Occipital lobe (tissue), 2 donors: ENCODE data around the gene EXOSC3. TPM values are rescaled to one million over a fixed set of nuclear protein-coding genes. Genes with fewer than 3 reads are reported as not detected.

Source experiments
- DNase-seq: peaks from one replicate; lab custom pipeline; 2025; lab: John Stamatoyannopoulos, UW
- total RNA-seq: library from RNA; depleted of rRNA; stranded (reverse); fragments of >200 nt; gene quantifications from one replicate; pipeline ENCODE4 v1.2.3, GENCODE V29; 2014

EXOSC3 gene
- total RNA-seq, 1 donor from 2014 or later: 74.9 TPM

GRCh38 chr9:37732952-37733351 lies 51.9 kb downstream of the EXOSC3 start:
- no peak for DNase-seq

GRCh38 chr9:37732086-37732741 lies 52.6 kb downstream of the EXOSC3 start:
- no peak for DNase-seq

- DNase-seq: no peak
Measured at GRCh38 chr9:37730839-37731238, 54.0 kb downstream of the EXOSC3 start.

GRCh38 chr9:37730256-37730655 lies 54.6 kb downstream of the EXOSC3 start:
- no peak for DNase-seq

Other genes with a start within 250 kb of the EXOSC3 start
- gene FBXO10, start 208.7 kb downstream of the EXOSC3 start, total RNA-seq: 9.2 TPM
- 59.1 TPM for gene TOMM5, start 192.5 kb downstream of the EXOSC3 start, total RNA-seq
- 0.62 TPM for gene FRMPD1, start 134.1 kb downstream of the EXOSC3 start, total RNA-seq
- 4.8 TPM for gene TRMT10B, start 31.3 kb downstream of the EXOSC3 start, total RNA-seq
- 27.6 TPM for gene DCAF10, start 15.7 kb upstream of the EXOSC3 start, total RNA-seq
- gene SLC25A51, start 119.1 kb upstream of the EXOSC3 start, total RNA-seq: 121 TPM